DND-41 (cell line): ENCODE measurements around the gene COPE.

Source experiments
- ATAC-seq: fragments of 200-7000 bp; cut with Tn5 transposase; 3 replicates; pipeline ENCODE4 v1.9.1; 2021; ENCODE audit warnings: low read depth; ENCODE audit not compliant: insufficient read depth
- DNase-seq: peaks from one replicate; pipeline ENCODE4 v3.0.0-alpha.2; 2020
- H2AFZ ChIP-seq: 2 replicates; pipeline ENCODE4 v1.6.0; 2012; ENCODE audit warnings: low read depth, low read length
- H3K27ac ChIP-seq: 2 replicates; pipeline ENCODE4 v1.5.1; 2012; ENCODE audit warnings: low read length, inconsistent platforms
- H3K27me3 ChIP-seq: fragments of 200-600 bp; sonication (generic); 2 replicates; pipeline ENCODE4 v1.6.0; 2012; ENCODE audit warnings: low read length, mild to moderate bottlenecking, inconsistent platforms; ENCODE audit not compliant: insufficient read depth, poor library complexity
- H3K36me3 ChIP-seq: 2 replicates; pipeline ENCODE4 v1.5.1; 2012; ENCODE audit warnings: low read length, inconsistent platforms; ENCODE audit not compliant: insufficient read depth
- H3K4me1 ChIP-seq: 2 replicates; pipeline ENCODE4 v1.5.1; 2012; ENCODE audit warnings: mild to moderate bottlenecking, low read length; ENCODE audit not compliant: insufficient read depth
- H3K4me2 ChIP-seq: 2 replicates; pipeline ENCODE4 v1.6.0; 2012; ENCODE audit warnings: mild to moderate bottlenecking, moderate library complexity, low read length, inconsistent platforms; ENCODE audit not compliant: insufficient read depth
- H3K4me3 ChIP-seq, 2 experiments: fragments of 200-600 bp in 1 of 2; shearing (Covaris generic) in 1 of 2; 2 replicates each; pipeline ENCODE4 v1.5.1; 2012 to 2016; ENCODE audit warnings: inconsistent platforms in 2 of 2, low read length in 2 of 2, mild to moderate bottlenecking in 2 of 2, low read depth in 1 of 2, moderate library complexity in 1 of 2
- H3K79me2 ChIP-seq: 2 replicates; pipeline ENCODE4 v1.6.0; 2012; ENCODE audit warnings: low read length, inconsistent platforms; ENCODE audit not compliant: insufficient read depth
- H3K9ac ChIP-seq: 2 replicates; pipeline ENCODE4 v1.6.0; 2012; ENCODE audit warnings: low read depth, mild to moderate bottlenecking, inconsistent platforms, low read length, moderate library complexity
- H3K9me3 ChIP-seq: 2 replicates; pipeline ENCODE4 v1.5.1; 2012; ENCODE audit warnings: low read length, moderate library complexity, mild to moderate bottlenecking, inconsistent platforms; ENCODE audit not compliant: insufficient read depth, severe bottlenecking
- H4K20me1 ChIP-seq: 2 replicates; pipeline ENCODE4 v1.6.0; 2012; ENCODE audit warnings: low read length; ENCODE audit not compliant: insufficient read depth
- EZH2 ChIP-seq: IDR thresholded peaks from 3 replicates; pipeline ENCODE4 v1.6.1; 2012; ENCODE audit warnings: borderline replicate concordance, low read depth, mild to moderate bottlenecking, moderate library complexity, low read length, inconsistent platforms; ENCODE audit not compliant: severe bottlenecking
- TF ChIP-seq, protein P1 (sequence below): IDR thresholded peaks from 2 replicates; pipeline ENCODE4 v1.5.1; 2012; ENCODE audit warnings: borderline replicate concordance, low read length, moderate library complexity, mild to moderate bottlenecking; ENCODE audit not compliant: poor library complexity, severe bottlenecking; ENCODE audit errors: extremely low read depth

The COPE gene

DNA sequence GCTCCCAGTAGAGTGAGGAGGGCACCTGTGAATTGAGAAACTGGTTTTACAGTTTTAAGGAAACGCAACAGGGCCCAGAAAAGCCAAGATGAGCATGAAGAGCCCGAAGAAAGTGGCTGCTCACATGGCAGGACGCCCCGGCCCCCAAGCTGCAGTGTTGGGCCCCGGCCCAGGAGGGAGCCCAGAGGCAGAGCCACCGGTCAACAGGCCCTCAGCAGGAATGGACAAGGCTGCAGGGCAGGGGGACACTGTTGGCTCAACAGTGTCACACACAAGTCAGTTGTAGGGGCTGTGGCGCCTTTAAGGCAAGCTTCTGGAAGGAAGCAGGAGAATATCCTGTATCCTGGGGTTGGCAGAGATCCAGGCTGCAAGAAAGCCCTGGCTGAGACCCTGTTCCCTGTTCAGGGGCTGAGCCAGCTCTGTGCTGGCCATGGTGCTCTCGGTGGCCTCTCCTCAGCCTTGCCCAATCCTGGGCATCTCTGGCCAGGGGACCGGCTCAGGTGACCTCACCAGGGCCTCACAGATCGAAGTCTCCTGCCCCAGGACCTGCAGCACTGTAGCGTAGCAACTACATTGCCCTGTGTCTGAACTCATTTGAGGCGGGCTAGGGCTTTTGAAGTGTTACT is 59.4 kb downstream of the COPE start:
- DNase-seq (no peak), ATAC-seq (no peak)
- Histone ChIP-seq H3K79me2 (peaks cover 14% of the 10 kb centered on the region; the same call in 1 of the 2 replicates), H3K4me3 (no peak overlapping the region), H3K4me2 (no peak overlapping the region), H3K27me3 (no peaks in the 10 kb centered on the region), H3K9ac (no peak overlapping the region), H3K27ac (no peak overlapping the region), H4K20me1 (peaks cover 85% of the 10 kb centered on the region), H3K9me3 (no peaks in the 10 kb centered on the region), H3K36me3 (peaks cover 100% of the 10 kb centered on the region), H2AFZ (no peak overlapping the region), H3K4me1 (no peaks in the 10 kb centered on the region)
- TF ChIP-seq, protein P1, sequence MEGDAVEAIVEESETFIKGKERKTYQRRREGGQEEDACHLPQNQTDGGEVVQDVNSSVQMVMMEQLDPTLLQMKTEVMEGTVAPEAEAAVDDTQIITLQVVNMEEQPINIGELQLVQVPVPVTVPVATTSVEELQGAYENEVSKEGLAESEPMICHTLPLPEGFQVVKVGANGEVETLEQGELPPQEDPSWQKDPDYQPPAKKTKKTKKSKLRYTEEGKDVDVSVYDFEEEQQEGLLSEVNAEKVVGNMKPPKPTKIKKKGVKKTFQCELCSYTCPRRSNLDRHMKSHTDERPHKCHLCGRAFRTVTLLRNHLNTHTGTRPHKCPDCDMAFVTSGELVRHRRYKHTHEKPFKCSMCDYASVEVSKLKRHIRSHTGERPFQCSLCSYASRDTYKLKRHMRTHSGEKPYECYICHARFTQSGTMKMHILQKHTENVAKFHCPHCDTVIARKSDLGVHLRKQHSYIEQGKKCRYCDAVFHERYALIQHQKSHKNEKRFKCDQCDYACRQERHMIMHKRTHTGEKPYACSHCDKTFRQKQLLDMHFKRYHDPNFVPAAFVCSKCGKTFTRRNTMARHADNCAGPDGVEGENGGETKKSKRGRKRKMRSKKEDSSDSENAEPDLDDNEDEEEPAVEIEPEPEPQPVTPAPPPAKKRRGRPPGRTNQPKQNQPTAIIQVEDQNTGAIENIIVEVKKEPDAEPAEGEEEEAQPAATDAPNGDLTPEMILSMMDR = no peak
- TF ChIP-seq EZH2 = no peak

DNA sequence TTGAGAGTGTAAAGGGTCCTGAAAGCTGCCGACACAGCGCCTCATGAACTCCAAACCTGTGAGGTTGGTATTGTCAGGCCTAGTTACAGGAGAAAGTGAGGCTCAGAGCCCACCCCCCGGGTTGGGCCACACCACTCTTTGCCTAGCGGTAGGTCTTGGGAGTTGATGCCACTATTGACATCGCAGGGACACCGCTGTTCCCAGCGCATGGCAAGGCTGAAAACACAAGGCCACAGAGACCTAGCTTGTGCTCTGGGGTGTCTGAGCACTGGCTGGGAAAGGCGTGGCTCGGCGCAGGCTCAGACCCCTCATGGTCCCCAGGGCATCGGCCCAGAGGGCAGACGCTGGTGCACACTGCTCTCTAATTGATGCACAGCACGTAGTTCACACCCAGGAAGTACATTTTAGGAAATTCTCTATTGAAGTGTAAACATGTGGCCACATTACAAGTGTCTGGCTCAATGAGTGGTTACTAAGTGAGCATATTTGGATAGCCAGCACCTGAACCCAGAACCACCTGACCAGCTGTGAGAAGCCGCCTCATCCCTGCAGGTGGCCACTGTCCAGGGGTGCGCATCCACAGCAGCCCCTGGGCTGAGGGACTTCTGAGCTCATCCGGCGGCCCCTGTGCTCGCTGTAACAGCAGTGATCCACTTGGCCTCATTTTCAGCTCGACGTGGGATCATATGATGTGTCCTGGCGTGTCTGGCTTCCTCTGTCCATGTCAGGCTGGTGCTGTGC is 60.1 kb downstream of the COPE start:
- no peaks in the 10 kb centered on the region for H3K27me3 ChIP-seq
- H3K27ac ChIP-seq = no peak overlapping the region
- no peak overlapping the region for H2AFZ ChIP-seq
- no peak overlapping the region for H3K4me3 ChIP-seq
- peaks cover 12% of the 10 kb centered on the region; the same call in 1 of the 2 replicates for H3K79me2 ChIP-seq
- H3K4me2 ChIP-seq = no peak overlapping the region
- H3K36me3 ChIP-seq = peaks cover 100% of the 10 kb centered on the region
- no peak overlapping the region for H3K9ac ChIP-seq
- no peak for TF ChIP-seq EZH2
- TF ChIP-seq, protein P1 = no peak
- no peaks in the 10 kb centered on the region for H3K4me1 ChIP-seq
- no peaks in the 10 kb centered on the region for H3K9me3 ChIP-seq
- H4K20me1 ChIP-seq = peaks cover 91% of the 10 kb centered on the region
- ATAC-seq (no peak), DNase-seq (no peak)

DNA sequence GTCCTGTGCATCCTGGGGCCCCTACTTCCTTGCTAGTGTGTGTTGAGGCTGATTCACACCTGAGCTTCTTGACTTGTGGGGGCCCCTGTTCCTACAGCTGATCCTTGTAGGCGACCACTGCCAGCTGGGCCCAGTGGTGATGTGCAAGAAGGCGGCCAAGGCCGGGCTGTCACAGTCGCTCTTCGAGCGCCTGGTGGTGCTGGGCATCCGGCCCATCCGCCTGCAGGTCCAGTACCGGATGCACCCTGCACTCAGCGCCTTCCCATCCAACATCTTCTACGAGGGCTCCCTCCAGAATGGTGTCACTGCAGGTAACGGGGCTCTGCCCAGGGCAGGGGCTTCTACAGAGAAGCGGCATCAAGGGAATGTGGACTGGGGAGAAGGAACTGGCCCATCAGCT is 62.0 kb downstream of the COPE start:
- no peak overlapping the region for H3K27ac ChIP-seq
- peaks cover 100% of the 10 kb centered on the region for H3K36me3 ChIP-seq

More for the DNA sequence above, 62.0 kb downstream of the COPE start:
- H3K4me1 ChIP-seq = no peaks in the 10 kb centered on the region
- no peaks in the 10 kb centered on the region for H3K27me3 ChIP-seq
- no peak overlapping the region for H3K9ac ChIP-seq
- H3K4me3 ChIP-seq = no peak overlapping the region
- no peak for TF ChIP-seq EZH2
- TF ChIP-seq, protein P1 = no peak
- H4K20me1 ChIP-seq = peaks cover 86% of the 10 kb centered on the region
- H3K4me2 ChIP-seq = no peak overlapping the region
- H3K79me2 ChIP-seq = peaks cover 21% of the 10 kb centered on the region; the same call in 1 of the 2 replicates
- H2AFZ ChIP-seq = no peak overlapping the region
- no peaks in the 10 kb centered on the region for H3K9me3 ChIP-seq
- no peak for ATAC-seq
- no peak for DNase-seq
